A549 (cell line): ENCODE measurements around the gene SIDT1. TPM values are rescaled to one million over a fixed set of nuclear protein-coding genes. Genes with fewer than 3 reads are reported as not detected.

Experiments
- ATAC-seq, 2 experiments: fragments of 200-7000 bp in 1 of 2; fragments of >200 bp in 1 of 2; cut with Nextera tagmentation in 1 of 2; cut with Tn5 transposase in 1 of 2; 3 replicates each; pipeline versions ENCODE4 v1.8.0 to v1.9.1; 2018 to 2020; ENCODE audit warnings: mild to moderate bottlenecking in 1 of 2, moderate library complexity in 1 of 2
- CTCF ChIA-PET: fragments of 300-600 bp; sonication (Branson Sonifier 250); formaldehyde crosslinking; extraction: SDS; loops from one replicate; lab custom pipeline; 2021; ENCODE audit warnings: antibody characterized with exemption, inconsistent platforms; lab: Yijun Ruan, JAX
- POLR2A ChIA-PET: fragments of 350-600 bp; formaldehyde crosslinking; extraction: SDS; loops from one replicate; lab custom pipeline; 2021; ENCODE audit warnings: antibody characterized with exemption, inconsistent platforms; lab: Yijun Ruan, JAX
- DNase-seq, 2 experiments: peaks; one replicate each; pipeline versions ENCODE4 v3.0.0 to v3.0.0-alpha.2; 2011 to 2016; ENCODE audit warnings: low read depth in 1 of 2, low spot score in 1 of 2
- FAIRE-seq: peaks from 2 replicates; lab custom pipeline; 2011; peaks lifted over from hg19 to GRCh38; lab: Jason Lieb, UNC
- H3K27ac ChIP-seq, 2 experiments: fragments of >200 bp; sonication (Bioruptor Twin); formaldehyde crosslinking; 3 replicates each; pipeline ENCODE4 v1.5.1; 2016 to 2017
- H3K4me1 ChIP-seq: fragments of >200 bp; sonication (Bioruptor Twin); formaldehyde crosslinking; 3 replicates; pipeline ENCODE4 v1.6.1; 2016
- H3K4me2 ChIP-seq: fragments of >200 bp; sonication (Bioruptor Twin); formaldehyde crosslinking; 3 replicates; pipeline ENCODE4 v1.6.1; 2016
- H3K4me3 ChIP-seq: fragments of >200 bp; sonication (Bioruptor Twin); formaldehyde crosslinking; 3 replicates; pipeline ENCODE4 v1.5.1; 2016
- H3K9me3 ChIP-seq: fragments of >200 bp; sonication (Bioruptor Twin); formaldehyde crosslinking; 3 replicates; pipeline ENCODE4 v1.6.1; 2016
- CBX2 ChIP-seq: fragments of 200-600 bp; sonication (generic); IDR thresholded peaks from 2 replicates; pipeline ENCODE4 v1.6.1; 2016; ENCODE audit warnings: low read depth, mild to moderate bottlenecking, borderline replicate concordance
- CTCF ChIP-seq: fragments of >200 bp; sonication (Bioruptor Twin); formaldehyde crosslinking; IDR thresholded peaks from 3 replicates; pipeline ENCODE4 v1.5.1; 2016
- E2F6 ChIP-seq: IDR thresholded peaks from 2 replicates; pipeline ENCODE4 v1.6.1; 2012; ENCODE audit warnings: low read depth, borderline replicate concordance
- EHMT2 ChIP-seq: fragments of 200-600 bp; sonication (generic); IDR thresholded peaks from 2 replicates; pipeline ENCODE4 v1.6.1; 2016; ENCODE audit warnings: antibody characterized with exemption, low read depth, mild to moderate bottlenecking, moderate library complexity
- FOSB ChIP-seq: fragments of 250-450 bp; sonication (Bioruptor Pico); IDR thresholded peaks from 2 replicates; pipeline ENCODE4 v1.5.0; 2020; ENCODE audit warnings: mild to moderate bottlenecking, moderate library complexity
- FOSL2 ChIP-seq, 2 experiments: fragments of 450-650 bp in 1 of 2; fragments of >200 bp in 1 of 2; sonication (Bioruptor Twin) in 1 of 2; formaldehyde crosslinking; IDR thresholded peaks; 2 replicates each; pipeline versions ENCODE4 v1.5.0 to v1.6.1; 2016 to 2020; ENCODE audit warnings: mild to moderate bottlenecking in 1 of 2, moderate library complexity in 1 of 2
- FOXS1 ChIP-seq: fragments of 250-450 bp; sonication (Bioruptor Pico); IDR thresholded peaks from 2 replicates; pipeline ENCODE4 v1.5.0; 2020; ENCODE audit warnings: mild to moderate bottlenecking, moderate library complexity
- GATA3 ChIP-seq: IDR thresholded peaks from 2 replicates; pipeline ENCODE4 v1.6.1; 2012; ENCODE audit warnings: borderline replicate concordance
- HMGXB4 ChIP-seq: fragments of 250-450 bp; sonication (Bioruptor Pico); IDR thresholded peaks from 2 replicates; pipeline ENCODE4 v1.5.0; 2021; ENCODE audit warnings: mild to moderate bottlenecking, moderate library complexity, borderline replicate concordance
- HOXB13 ChIP-seq: fragments of 250-450 bp; sonication (Bioruptor Pico); IDR thresholded peaks from 2 replicates; pipeline ENCODE4 v1.5.0; 2020; ENCODE audit warnings: low read depth, mild to moderate bottlenecking, moderate library complexity
- HOXB5 ChIP-seq: fragments of 250-450 bp; sonication (Bioruptor Pico); IDR thresholded peaks from 2 replicates; pipeline ENCODE4 v1.5.0; 2020; ENCODE audit warnings: mild to moderate bottlenecking, moderate library complexity
- JUN ChIP-seq, 2 experiments: fragments of >200 bp; sonication (Bioruptor Twin); formaldehyde crosslinking; IDR thresholded peaks; 2 replicates in 1 of 2; 3 replicates in 1 of 2; pipeline ENCODE4 v1.6.1; 2016 to 2017
- KDM1A ChIP-seq: fragments of 200-600 bp; sonication (generic); IDR thresholded peaks from 2 replicates; pipeline ENCODE4 v1.6.1; 2016; ENCODE audit warnings: low read depth, mild to moderate bottlenecking
- MAZ ChIP-seq: fragments of 150-350 bp; IDR thresholded peaks from 2 replicates; pipeline ENCODE4 v1.6.1; 2014; ENCODE audit warnings: antibody characterized with exemption, low read depth, low read length, borderline replicate concordance
- MYC ChIP-seq: IDR thresholded peaks from 2 replicates; pipeline ENCODE4 v1.6.1; 2012; ENCODE audit warnings: mild to moderate bottlenecking, inconsistent platforms, low read length, improper control_type of control experiment, borderline replicate concordance
- PBX3 ChIP-seq: IDR thresholded peaks from 2 replicates; pipeline ENCODE4 v1.6.1; 2012
- RCOR1 ChIP-seq: fragments of 150-350 bp; IDR thresholded peaks from 2 replicates; pipeline ENCODE4 v1.6.1; 2014; ENCODE audit warnings: antibody characterized with exemption, low read length, low read depth
- RNF2 ChIP-seq: fragments of 200-600 bp; sonication (generic); IDR thresholded peaks from 2 replicates; pipeline ENCODE4 v1.6.1; 2016; ENCODE audit warnings: low read depth, mild to moderate bottlenecking, antibody characterized with exemption, moderate library complexity, borderline replicate concordance
- ZC3H11A ChIP-seq: fragments of 450-650 bp; IDR thresholded peaks from 2 replicates; pipeline ENCODE4 v1.6.1; 2014; ENCODE audit warnings: antibody characterized with exemption, mild to moderate bottlenecking
- ZFP36 ChIP-seq: fragments of 450-650 bp; IDR thresholded peaks from 2 replicates; pipeline ENCODE4 v1.6.1; 2014; ENCODE audit warnings: borderline replicate concordance; ENCODE audit not compliant: partially characterized antibody
- ZNF302 ChIP-seq: fragments of 250-450 bp; sonication (Bioruptor Pico); IDR thresholded peaks from 2 replicates; pipeline ENCODE4 v1.9.0; 2021; ENCODE audit warnings: inconsistent platforms, mild to moderate bottlenecking, moderate library complexity
- ZSCAN20 ChIP-seq: fragments of 250-450 bp; sonication (Bioruptor Pico); IDR thresholded peaks from 2 replicates; pipeline ENCODE4 v1.8.0; 2022; ENCODE audit warnings: mild to moderate bottlenecking, moderate library complexity
- WGBS: methylation state at CpG from one replicate; pipeline ENCODE4 v1.1.6; 2017; ENCODE audit errors: missing lambda C conversion rate; 5-methylcytosine and 5-hydroxymethylcytosine counted together
- polyA plus RNA-seq, 4 experiments: library from polyadenylated mRNA; depleted of rRNA in 3 of 4; stranded (reverse); fragments of >200 nt; fragmentation: RNase III in 1 of 4; extraction: RNeasy Plus Mini Kit Qiagen cat#74134 plus additional on column Dnase treatment in 1 of 4; gene quantifications; 2 replicates in 3 of 4; 3 replicates in 1 of 4; pipeline ENCODE4 v1.2.3, GENCODE V29; 2011 to 2017

Gene SIDT1
- polyA plus RNA-seq, 2 of the 4 experiments (the other 2 are of a cell fraction) = 0.43 to 7.5 TPM

GRCh38 chr3:113585228-113585627, 52.9 kb downstream of the SIDT1 start:
- Histone ChIP-seq H3K4me1 (no peaks in the 10 kb centered on the region), H3K9me3 (no peaks in the 10 kb centered on the region), H3K4me3 (no peak overlapping the region), H3K27ac (no peak overlapping the region), H3K4me2 (no peak overlapping the region)
- no peak for DNase-seq
- no peak for ATAC-seq
- no peak for FAIRE-seq
- TF ChIP-seq PBX3 (no peak), MAZ (no peak), RCOR1 (no peak), MYC (no peak), FOSB (CRISPR knock-in tag) (no peak), KDM1A (no peak), RNF2 (no peak), ZSCAN20 (no peak), GATA3 (no peak), JUN (IDR thresholded peaks at IDR 0.05) (no peak), ZC3H11A (no peak), CBX2 (no peak), FOXS1 (CRISPR knock-in tag) (no peak), HMGXB4 (CRISPR knock-in tag) (no peak), E2F6 (no peak)
- POLR2A ChIA-PET = no interaction called here
- CTCF ChIA-PET = no interaction called here
- WGBS = 35% methylated on average over 1 of the region's 1 CpG

- Histone ChIP-seq H3K4me1 (no peaks in the 10 kb centered on the region), H3K4me2 (no peak overlapping the region), H3K9me3 (no peaks in the 10 kb centered on the region), H3K27ac (no peak overlapping the region), H3K4me3 (no peak overlapping the region)
- DNase-seq = no peak
- POLR2A ChIA-PET = no interaction called here
- ATAC-seq = no peak
- no peak for FAIRE-seq
- CTCF ChIA-PET = no interaction called here
- 57% methylated on average over 3 of the region's 3 CpGs for WGBS
- TF ChIP-seq EHMT2 (no peak), ZNF302 (no peak), ZC3H11A (no peak), HOXB13 (CRISPR knock-in tag) (no peak), HOXB5 (CRISPR knock-in tag) (no peak), MAZ (no peak)
- TF ChIP-seq, all 56 proteins: peak for 0
Measured at GRCh38 chr3:113585720-113586119, 53.4 kb downstream of the SIDT1 start.

GRCh38 chr3:113588806-113589205, 56.5 kb downstream of the SIDT1 start:
- ChIA-PET CTCF (interaction anchor here (0.7 to 1.5 kb wide), 5 partner anchors 11 to 505 kb away, joined by 3 to 6 read pairs (median 3); no protein-coding TSS in a partner anchor), POLR2A (no interaction called here)
- 72% methylated on average over 2 of the region's 2 CpGs for WGBS
- FAIRE-seq (no peak), ATAC-seq (no peak), DNase-seq (no peak)
- Histone ChIP-seq H3K4me1 (no peaks in the 10 kb centered on the region), H3K4me2 (no peak overlapping the region), H3K9me3 (no peaks in the 10 kb centered on the region), H3K27ac (no peak overlapping the region), H3K4me3 (no peak overlapping the region)
- no peak for TF ChIP-seq ZFP36
- no peak for TF ChIP-seq CTCF
- TF ChIP-seq HOXB5 (CRISPR knock-in tag) = no peak
- TF ChIP-seq FOSL2 (IDR thresholded peaks at IDR 0.05) = no peak
- no peak for TF ChIP-seq FOSL2 (CRISPR knock-in tag; IDR thresholded peaks at IDR 0.05)
